ENCODE data around the gene ATAD3A. TPM values are rescaled to one million over a fixed set of nuclear protein-coding genes. Genes with fewer than 3 reads are reported as not detected.
A peak's percentile ranks its signal among the peaks of the same experiment; 100 is the strongest.

Gene ATAD3A
- total RNA-seq (2021) (56.1 to 71.2 TPM (median 58.7 TPM) in 3 replicates), Bru-seq, nascent RNA (percentile 50 among the genes with signal in this experiment)
- long read RNA-seq, experiment 1, transcript ATAD3A-203 (16 exons, 2,492 nt), result major isoform, 280 of 373 reads
- long read RNA-seq, experiment 1, partial matches to known transcripts, result 35 of 373 reads
- long read RNA-seq, experiment 1, other reads (novel, unspliced or antisense), result 58 of 373 reads
- long read RNA-seq, experiment 2, transcript ATAD3A-203 (16 exons, 2,492 nt), result major isoform, 33 of 85 reads
- long read RNA-seq, experiment 2, partial matches to known transcripts, result 30 of 85 reads
- long read RNA-seq, experiment 2, other reads (novel, unspliced or antisense), result 22 of 85 reads
- long read RNA-seq, experiment 3, partial matches to known transcripts, result 5 of 7 reads
- long read RNA-seq, experiment 3, other reads (novel, unspliced or antisense), result 1 of 7 reads

GRCh38 chr1:1511533-1512285 lies at the start of gene ATAD3A:
Gene ATAD3A (plus strand): TSS chr1:1512162. CDS start chr1:1512269, 107 bp downstream.
- H3K4me3 Mint-ChIP-seq, result peak within 1 kb of the TSS; percentile 78
- DNase-seq (ENCODE audit: low spot score) (peak; percentile 97), ATAC-seq (peak; percentile 83)
- POLR2A ChIA-PET, result no interaction called here
- peaks cover 7% of the 10 kb centered on the region; the same call in 1 of the 2 replicates for H3K4me1 Mint-ChIP-seq
- CTCF ChIA-PET, result no interaction called here
- no peaks in the 10 kb centered on the region for H3K9me3 Mint-ChIP-seq
- peaks cover 2% of the 10 kb centered on the region; the same call in 1 of the 2 replicates for H3K36me3 Mint-ChIP-seq
- peak within 1 kb of the TSS; percentile 99 for H3K27ac Mint-ChIP-seq
- H3K27me3 Mint-ChIP-seq (ENCODE audit: low read depth), result no peaks in the 10 kb centered on the region
- TF ChIP-seq AR (CRISPR knock-in tag; IDR thresholded peaks at IDR 0.05) (no peak), TCF7 (CRISPR knock-in tag; IDR thresholded peaks at IDR 0.05; ENCODE audit: low read depth) (no peak), ATF6 (CRISPR knock-in tag; IDR thresholded peaks at IDR 0.05) (no peak), SMAD4 (CRISPR knock-in tag; IDR thresholded peaks at IDR 0.05) (no peak), E2F5 (CRISPR knock-in tag; IDR thresholded peaks at IDR 0.05) (peak; percentile 94), ZMAT4 (CRISPR knock-in tag; IDR thresholded peaks at IDR 0.05) (no peak), NR2C2 (CRISPR knock-in tag; IDR thresholded peaks at IDR 0.05) (0 out of 2 replicates have a peak, but pooled peaks have one; percentile 17), ATF3 (CRISPR knock-in tag; conservative IDR thresholded peaks at IDR 0.05) (no peak), ATF1 (CRISPR knock-in tag; IDR thresholded peaks at IDR 0.05) (peak; percentile 30; the same call in 1 of the 2 replicates), MAX (CRISPR knock-in tag; IDR thresholded peaks at IDR 0.05) (peak; percentile 89), PREB (CRISPR knock-in tag; IDR thresholded peaks at IDR 0.05; ENCODE audit: borderline replicate concordance) (no peak), ZNF219 (CRISPR knock-in tag; IDR thresholded peaks at IDR 0.05; ENCODE audit: borderline replicate concordance) (no peak), ZNF317 (CRISPR knock-in tag; IDR thresholded peaks at IDR 0.05; ENCODE audit: borderline replicate concordance, low read depth) (no peak), CDX4 (CRISPR knock-in tag; IDR thresholded peaks at IDR 0.05; ENCODE audit: borderline replicate concordance) (no peak), TP53 (CRISPR knock-in tag; IDR thresholded peaks at IDR 0.05) (no peak; the same call in 1 of the 2 replicates), CREM (CRISPR knock-in tag; IDR thresholded peaks at IDR 0.05) (peak; percentile 95), KAT7 (CRISPR knock-in tag; IDR thresholded peaks at IDR 0.05; ENCODE audit: borderline replicate concordance) (no peak), OVOL2 (CRISPR knock-in tag; IDR thresholded peaks at IDR 0.05; ENCODE audit: borderline replicate concordance) (no peak), E2F4 (CRISPR knock-in tag; IDR thresholded peaks at IDR 0.05; ENCODE audit: borderline replicate concordance, low read depth) (peak; percentile 48), ZBTB43 (CRISPR knock-in tag; IDR thresholded peaks at IDR 0.05) (peak; percentile 71; the same call in 1 of the 2 replicates), USF2 (CRISPR knock-in tag; IDR thresholded peaks at IDR 0.05) (no peak)
